ENCODE results near the gene ILKAP. TPM values are rescaled to one million over a fixed set of nuclear protein-coding genes. Genes with fewer than 3 reads are reported as not detected.

Gene ILKAP
- polyA plus RNA-seq, 3 donors: 25.7 to 39.0 (median 30.7) TPM

DNA sequence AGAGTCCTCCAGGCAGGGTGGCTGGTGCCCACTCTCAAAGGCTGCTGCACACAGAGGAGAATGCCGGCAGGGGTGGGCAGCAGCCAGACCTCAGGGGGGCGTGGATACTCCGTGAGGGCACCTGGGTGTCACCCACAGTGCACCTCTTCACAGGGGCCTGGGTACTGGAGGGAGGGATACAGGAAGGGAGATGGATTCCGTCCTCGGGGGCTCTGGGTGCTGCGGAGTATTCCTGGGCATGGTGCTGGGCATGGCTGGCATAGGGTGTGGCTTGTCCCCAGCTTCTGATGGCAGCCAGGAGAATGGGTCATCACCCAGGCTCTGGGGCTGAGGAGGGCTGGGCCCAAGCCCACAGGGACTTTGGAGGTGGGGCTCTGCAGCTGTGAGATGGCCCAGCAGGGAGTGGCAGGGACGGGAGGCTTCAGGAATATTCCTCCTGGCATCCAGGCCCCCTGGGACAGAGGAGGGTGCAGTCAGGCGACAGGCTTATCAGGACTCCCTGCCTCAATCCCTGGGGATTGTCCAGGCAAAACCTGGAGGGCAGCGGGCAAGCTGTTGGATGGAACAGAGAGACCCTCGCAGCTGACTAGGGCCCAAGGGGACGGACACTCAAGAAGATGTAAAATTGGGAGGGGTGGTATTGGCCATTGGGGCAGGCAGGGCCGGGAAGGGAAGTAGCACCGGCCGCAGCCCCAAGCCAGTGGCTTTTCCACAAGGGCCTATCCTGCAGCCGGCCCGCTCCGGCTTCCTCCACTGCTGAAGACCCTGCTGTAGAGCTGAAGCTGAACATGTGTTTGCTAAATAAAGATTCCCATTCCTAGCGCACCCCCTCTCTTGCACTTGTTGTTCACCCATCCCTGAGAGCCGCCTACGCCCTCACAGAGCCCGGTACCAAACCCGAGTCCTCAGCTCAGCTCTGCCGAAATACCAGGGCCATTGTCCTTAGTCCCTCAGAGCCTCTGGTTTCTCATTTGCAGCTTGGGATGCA, 70.7 kb downstream of the ILKAP start:
- H3K27ac ChIP-seq (ENCODE audit: low read depth, low read length): no peak overlapping the region
- 90 to 97% (median 90%) methylated on average over 20 to 23 of the region's 23 CpGs for WGBS, 3 donors

DNA sequence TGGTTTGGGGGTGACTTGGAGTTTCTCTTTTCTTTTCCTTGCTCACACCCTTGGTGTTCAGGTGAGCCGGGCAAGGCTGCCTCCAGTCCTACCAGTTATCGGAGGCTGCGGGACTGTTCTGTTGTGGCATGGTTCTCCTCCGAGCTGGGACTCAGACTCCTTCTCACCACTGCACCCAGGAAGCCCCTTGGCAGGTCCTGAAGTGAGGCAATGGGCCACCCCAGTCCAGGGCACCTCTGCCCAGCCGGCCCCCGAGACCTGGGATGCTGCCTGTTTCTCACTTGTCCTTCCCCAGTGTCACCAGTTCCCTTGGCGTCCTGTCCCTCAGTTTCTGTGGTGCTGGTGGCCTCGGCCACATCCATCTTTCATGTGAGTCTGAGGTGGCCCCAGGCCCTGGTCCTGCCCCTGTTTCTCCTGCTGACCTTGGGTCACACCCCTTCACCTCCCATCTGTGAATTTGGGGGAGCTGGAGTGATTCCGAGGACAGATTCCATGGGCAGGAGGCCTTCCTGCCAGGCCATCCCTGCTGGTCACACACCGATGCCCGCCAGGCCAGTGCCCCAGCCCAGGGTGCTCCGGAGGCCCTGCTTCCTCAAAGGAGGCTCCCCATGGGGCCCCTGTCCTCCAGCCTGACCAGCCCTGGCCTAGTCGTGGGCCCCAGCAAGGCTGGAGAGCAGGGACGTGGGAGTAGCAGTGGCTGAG, 71.6 kb downstream of the ILKAP start:
- 89 to 94% (median 91%) methylated on average over 14 of the region's 14 CpGs for WGBS, 3 donors
- no peak overlapping the region for H3K27ac ChIP-seq (ENCODE audit: low read depth, low read length)

DNA sequence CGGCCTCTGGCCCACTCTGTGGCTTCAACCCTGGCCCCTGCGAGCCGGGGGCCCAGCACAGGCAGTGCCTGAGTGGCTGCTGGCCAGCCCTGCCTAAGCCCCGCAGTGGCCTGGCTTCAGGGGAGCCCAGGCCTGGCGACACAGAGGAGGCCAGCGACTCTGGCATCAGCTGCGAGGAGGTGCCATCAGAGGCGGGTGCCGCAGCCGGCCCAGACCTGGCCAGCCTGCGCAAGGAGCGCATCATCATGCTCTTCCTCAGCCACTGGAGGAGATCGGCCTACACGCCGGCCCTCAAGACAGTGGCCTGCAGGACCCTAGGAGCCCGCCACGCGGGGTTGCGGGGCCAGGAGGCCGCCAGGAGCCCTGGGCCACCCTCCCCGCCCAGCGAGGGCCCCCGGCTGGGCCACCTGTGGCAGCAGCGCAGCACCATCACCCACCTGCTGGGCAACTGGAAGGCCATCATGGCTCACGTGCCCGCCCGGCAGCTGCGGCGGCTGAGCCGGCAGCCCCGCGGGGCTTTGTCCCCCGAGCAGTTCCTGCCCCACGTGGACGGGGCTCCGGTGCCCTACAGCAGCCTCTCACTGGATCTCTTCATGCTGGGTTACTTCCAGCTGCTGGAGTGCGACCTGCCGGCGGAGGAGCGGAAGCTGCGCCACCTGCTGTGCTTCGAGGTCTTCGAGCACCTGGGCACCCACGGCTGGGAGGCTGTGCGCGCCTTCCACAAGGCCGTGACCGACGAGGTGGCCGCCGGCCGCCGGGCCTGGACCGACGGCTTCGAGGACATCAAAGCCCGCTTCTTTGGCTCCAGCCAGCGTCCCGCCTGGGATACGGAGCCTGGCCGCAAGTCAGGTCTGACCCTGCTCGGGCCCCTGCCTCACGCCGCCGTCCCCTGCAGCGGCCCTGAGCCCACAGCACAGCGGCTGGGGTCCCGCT, 72.5 kb downstream of the ILKAP start:
- 91 to 92% (median 92%) methylated on average over 64 to 68 of the region's 68 CpGs for WGBS, 3 donors

DNA sequence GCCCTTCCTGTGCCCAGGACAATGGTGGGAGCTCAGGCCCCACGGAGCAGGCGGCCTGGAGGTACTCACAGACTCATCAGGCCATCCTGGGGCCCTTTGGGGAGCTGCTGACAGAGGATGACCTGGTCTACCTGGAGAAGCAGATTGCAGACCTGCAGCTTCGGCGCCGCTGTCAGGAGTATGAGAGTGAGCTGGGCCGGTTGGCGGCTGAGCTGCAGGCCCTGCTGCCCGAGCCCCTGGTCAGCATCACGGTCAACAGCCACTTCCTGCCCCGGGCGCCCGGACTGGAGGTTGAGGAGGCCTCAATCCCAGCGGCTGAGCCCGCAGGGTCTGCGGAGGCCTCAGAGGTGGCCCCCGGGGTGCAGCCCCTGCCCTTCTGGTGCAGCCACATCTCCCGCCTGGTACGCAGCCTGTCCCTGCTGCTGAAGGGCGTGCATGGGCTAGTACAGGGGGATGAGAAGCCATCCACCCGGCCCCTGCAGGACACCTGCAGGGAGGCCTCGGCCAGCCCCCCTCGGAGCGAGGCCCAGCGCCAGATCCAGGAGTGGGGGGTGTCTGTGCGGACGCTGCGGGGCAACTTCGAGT, 73.3 kb downstream of the ILKAP start:
- H3K27ac ChIP-seq (ENCODE audit: low read depth, low read length): no peak overlapping the region
- WGBS, 3 donors: 88 to 92% (median 89%) methylated on average over 27 to 28 of the region's 28 CpGs

More for the DNA sequence above, 72.5 kb downstream of the ILKAP start:
- H3K27ac ChIP-seq (ENCODE audit: low read depth, low read length): no peak overlapping the region

DNA sequence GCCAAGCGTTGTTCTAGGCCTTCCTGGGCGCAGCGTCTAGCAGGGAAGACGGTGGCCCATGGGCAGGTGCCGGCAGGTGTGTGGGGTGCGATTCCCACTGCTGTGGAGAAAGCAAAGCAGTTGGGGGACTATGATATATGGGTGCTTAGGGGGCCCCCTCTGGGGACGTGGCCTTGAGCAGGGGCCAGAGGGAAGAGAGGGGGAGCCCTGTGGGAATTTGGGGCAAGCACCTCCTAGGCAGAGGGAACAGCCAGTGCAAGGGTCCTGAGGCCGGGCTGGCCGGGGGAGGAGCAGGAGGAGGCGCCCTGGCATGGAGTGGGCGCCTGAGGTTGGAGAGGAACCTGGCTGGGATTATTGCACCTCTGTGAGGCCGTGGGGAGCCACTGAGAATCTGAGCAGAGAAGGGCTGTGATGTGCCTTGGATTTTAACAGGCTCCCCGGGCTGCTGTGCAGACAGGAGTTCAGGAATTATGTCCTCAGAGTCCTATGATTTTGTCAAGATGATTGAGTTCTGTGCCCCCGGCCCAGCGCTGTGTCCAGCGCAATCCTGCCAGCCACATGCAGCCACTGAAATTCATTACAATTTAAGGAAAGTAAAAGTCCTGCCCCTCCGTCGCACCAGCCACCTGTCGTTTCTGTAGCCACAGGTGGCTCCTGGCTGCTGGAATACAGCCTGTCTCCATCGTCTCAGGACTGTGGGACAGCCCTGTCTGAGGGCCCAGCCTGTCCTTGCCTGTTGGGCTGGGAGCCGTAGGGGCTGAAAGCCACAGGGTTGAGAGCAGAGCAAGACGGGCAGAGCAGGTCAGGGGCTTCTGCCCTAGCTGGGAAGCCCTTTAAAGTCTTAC, 74.1 kb downstream of the ILKAP start:
- 86 to 89% (median 88%) methylated on average over 22 of the region's 22 CpGs for WGBS, 3 donors
- H3K27ac ChIP-seq (ENCODE audit: low read depth, low read length): no peak overlapping the region

DNA sequence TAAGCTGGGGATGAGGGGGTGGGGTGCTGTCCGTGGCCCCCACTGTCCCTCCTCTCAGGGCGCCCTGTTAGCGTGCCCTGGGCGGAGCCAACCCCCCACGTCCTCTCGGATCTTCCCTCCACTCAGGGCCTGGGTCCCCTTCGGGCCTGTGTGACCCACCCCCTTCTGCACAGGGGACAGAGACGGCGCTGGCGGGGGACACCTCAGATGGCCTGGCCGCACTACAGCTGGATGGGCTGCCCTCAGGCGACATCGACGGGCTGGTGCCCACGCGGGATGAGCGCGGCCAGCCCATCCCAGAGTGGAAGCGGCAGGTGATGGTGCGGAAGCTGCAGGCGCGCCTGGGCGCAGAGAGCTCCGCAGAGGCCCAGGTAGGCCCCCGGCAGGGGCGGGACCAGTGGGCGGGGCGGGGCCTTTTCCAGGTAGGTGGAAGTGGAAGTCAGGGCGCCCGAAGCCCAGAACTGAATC, 74.9 kb downstream of the ILKAP start:
- 79 to 83% (median 79%) methylated on average over 26 to 30 of the region's 30 CpGs for WGBS, 3 donors
- H3K27ac ChIP-seq (ENCODE audit: low read depth, low read length): no peak overlapping the region

DNA sequence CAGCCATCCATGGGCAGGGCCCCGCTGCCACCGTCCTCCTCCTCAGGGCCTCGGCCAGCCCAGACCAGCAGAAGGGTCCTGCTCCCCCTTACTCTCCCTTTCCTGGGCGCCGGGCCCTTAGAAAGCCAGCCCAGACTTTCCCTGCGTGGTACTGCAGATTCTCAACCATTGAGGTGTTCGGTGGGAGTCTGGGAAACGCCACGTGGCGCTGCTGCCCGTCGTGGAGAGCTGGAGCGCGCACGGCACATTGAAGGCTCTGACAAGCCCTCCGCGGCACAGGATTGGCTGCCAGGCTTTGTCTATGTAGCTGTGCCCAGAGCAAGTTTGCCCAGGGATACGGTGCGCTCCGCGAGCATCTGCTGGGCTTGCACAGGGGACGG, 75.4 kb downstream of the ILKAP start:
- no peak overlapping the region for H3K27ac ChIP-seq (ENCODE audit: low read depth, low read length)

DNA sequence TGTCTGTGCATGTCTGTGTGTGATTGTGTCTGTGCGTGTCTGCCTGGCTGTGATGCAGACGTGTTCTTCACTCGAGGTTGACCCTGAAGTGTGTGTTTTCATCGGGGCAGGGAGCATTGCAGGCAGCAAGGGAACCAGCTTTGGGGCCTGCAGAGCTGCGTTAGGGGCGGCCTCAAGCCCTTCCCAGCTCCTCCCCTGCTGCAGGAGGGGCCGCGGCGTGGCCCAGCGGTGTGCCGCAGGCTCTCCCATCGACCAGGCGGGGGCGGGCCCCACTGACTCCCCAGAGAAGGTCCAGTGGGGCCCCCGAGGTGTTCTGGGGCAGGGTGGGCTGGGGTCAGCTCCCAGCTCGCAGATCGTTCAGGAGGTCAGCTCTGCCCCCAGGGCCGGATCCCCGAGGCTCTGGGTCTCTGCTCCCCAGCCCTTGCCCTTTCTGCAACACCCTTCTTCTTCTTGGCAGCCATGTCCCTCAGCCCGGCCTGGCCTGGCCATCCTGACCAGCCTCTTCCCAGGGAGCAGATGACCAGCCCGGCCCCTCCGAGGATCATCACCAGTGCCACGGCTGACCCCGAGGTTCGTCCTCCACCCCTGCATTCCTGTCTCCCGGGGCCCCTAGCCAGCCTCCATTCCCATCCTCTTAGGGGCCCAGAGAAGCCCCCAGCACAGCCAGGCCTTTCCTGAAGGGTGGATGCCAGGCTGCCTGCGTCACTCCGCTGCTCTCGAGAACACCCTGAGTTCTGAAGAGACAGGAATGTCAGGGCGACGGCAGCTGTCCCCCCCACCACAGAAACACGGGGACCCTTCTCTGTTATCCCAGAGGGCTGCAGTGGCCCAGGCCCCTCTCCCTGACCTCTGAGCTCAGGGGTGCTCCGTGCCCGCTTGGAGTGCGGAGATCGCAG, 76.1 kb downstream of the ILKAP start:
- WGBS, 3 donors: 46 to 59% (median 50%) methylated on average over 33 to 36 of the region's 36 CpGs
- no peak overlapping the region for H3K27ac ChIP-seq (ENCODE audit: low read depth, low read length)

More for the DNA sequence above, 75.4 kb downstream of the ILKAP start:
- WGBS, 3 donors: 87 to 92% (median 89%) methylated on average over 22 of the region's 22 CpGs

DNA sequence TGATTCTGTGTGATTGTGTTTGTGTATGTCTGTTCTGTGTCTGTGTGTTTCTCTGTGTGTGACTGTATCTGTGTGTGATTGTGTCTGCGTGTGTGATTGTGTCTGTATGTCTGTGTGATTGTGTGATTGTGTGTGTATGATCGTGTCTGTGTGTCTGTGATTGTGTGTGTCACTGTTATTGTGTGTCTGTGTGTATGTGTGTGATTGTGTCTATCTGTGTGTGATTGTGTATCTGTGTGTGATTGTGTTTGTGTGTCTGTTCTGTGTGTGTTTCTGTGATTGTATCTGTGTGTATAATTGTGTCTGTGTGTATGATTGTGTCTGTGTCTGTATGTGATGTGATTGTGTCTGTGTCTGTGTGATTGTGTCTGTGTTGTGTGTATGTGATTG, 76.7 kb downstream of the ILKAP start:
- H3K27ac ChIP-seq (ENCODE audit: low read depth, low read length): no peak overlapping the region
- 87 to 92% (median 91%) methylated on average over 2 of the region's 2 CpGs for WGBS, 3 donors

DNA sequence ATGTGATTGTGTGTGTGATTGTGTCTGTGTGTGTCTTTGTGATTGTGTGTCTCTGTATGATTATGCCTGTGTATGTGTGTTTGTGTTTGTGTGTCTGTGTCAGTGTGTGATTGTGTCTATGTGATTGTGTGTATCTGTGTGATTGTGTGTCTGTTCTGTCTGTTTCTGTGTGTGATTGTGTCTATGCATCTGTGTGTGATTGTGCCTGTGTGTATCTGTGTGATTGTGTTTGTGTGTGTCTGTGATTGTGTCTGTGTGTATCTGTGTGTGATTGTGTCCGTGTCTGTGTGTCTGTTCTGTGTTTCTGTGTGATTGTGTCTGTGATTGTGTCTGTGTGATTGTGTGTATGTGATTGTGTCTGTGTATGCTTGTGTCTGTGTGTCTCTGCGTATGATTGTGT, 77.2 kb downstream of the ILKAP start:
- 90 to 98% (median 95%) methylated on average over 2 of the region's 2 CpGs for WGBS, 3 donors
- H3K27ac ChIP-seq (ENCODE audit: low read depth, low read length): no peak overlapping the region

DNA sequence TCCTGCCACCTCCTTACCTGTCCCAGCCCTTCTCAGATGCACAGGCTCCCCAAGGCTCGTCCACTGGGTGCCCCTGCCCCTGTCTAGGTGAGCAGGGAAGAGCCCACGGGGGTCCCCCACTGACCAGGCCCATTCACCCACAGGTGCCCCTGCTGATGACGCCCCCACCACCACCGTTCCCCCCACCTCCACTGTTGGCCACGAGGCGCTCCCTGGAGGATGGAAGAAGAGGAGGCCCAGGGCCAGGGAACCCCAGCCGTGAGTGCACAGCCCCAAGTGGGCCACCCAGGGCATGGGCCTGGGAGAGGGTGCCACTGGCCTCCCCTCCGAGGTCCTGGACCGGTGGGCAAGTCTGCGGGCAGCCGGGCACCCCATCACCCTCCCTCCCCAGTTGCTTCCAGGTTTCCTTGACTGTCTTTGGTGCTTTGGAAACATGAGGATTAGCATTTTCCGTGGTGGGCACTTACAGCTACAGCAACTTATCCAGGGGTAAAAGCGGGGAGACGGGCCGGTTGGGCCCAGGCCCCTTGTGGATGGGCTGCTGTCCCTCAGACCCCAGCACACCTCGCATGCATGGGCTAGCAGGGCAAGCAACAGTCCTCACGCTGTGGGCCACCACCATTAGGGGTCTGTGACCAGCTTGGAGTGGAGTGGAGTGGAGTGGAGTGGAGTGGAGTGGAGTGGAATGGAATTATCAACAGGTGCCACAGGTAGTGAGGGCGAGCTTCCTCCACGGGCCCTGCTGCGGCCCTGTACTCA, 78.2 kb downstream of the ILKAP start:
- H3K27ac ChIP-seq (ENCODE audit: low read depth, low read length): no peak overlapping the region
- WGBS, 3 donors: 91 to 93% (median 92%) methylated on average over 18 to 20 of the region's 20 CpGs

DNA sequence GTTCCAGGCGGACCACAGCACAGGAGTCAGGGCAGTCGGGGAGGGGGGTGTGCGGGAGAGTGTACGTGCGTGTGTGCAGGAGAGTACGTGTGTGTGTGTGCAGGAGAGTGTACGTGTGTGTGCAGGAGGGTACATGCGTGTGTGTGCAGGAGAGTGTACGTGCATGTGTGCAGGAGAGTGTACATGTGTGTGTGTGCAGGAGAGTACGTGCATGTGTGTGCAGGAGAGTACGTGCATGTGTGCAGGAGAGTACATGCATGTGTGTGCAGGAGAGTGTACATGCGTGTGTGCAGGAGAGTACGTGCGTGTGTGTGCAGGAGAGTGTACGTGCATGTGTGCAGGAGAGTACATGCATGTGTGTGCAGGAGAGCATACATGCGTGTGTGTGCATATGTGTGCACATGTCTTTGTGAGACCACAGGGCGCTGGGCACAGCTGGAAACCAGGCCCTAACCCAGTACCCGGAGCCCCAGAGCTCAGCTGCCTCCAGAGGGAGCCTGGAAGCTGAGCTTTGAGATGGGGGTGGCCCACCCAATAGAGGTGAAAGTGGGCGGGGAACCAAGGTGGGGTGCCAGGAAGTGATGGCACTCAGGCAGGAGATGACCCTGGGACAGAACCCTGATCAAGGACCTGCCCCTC, 78.9 kb downstream of the ILKAP start:
- no peak overlapping the region for H3K27ac ChIP-seq (ENCODE audit: low read depth, low read length)
- WGBS, 3 donors: 90 to 93% (median 92%) methylated on average over 19 of the region's 19 CpGs

DNA sequence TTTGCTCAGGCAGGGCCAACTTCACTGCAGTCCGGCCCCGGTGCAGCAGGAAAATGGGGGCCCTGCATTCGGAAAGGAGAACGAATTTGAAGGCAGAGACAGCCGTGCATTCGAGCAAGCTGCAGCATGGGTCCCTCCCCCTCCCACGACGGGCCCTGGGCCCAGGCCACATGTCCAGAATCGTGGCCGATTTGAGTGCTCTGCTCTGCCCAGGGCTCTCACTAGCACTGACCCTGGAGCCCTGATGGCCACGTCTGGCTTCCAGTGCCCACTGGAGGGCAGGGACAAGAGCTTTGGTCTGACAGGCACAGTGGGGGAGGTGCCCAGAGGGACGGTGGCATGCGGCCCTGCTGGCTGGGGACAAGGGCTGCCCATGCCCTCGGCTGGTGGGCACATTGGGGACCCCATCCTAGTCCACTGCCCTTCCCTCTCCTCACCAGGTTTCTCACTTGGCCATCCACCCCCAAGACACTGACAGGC, 79.5 kb downstream of the ILKAP start:
- H3K27ac ChIP-seq (ENCODE audit: low read depth, low read length): no peak overlapping the region
- WGBS, 3 donors: 71 to 84% (median 78%) methylated on average over 12 to 14 of the region's 14 CpGs

DNA sequence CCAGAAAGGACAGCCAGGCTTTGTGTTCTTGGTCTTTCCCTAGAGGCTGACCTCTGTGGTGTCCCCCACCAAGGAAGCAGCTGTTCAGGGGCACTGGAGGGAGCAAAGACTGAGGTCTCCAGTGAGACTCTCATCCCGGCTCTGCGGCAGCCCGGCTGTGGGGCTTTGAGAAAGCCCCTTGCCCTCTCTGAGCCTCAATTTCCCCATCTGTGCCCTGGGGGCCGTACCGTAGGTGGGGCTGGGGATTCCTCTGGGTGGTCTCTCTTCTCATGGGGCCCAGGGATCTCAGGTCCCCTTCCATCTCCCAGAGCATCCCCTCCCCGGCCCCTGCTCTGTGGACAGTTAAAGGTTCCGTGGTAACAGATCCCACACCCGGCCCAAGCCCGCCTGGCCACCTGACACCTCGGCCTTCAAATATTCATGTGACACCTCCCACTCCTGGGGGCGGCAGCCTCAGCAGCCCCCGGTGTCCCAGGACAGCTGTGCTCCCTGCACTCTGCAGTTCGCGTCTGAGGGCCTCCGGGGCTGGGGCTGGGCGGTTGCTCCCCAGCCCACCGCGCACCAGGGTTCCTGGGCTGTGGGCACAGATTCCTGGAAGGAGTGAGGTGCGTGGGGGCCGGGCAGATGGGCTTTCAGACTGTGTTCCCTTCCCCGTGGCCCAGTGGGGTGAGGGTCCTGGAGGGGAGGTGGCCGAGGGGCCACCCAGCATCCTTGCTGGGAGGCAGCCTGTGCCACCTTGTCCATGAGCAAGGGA, 80.1 kb downstream of the ILKAP start:
- no peak overlapping the region for H3K27ac ChIP-seq (ENCODE audit: low read depth, low read length)
- WGBS, 3 donors: 81 to 83% (median 83%) methylated on average over 22 of the region's 22 CpGs
